Neural cell (in vitro differentiated cells): ENCODE results near the gene RGR. TPM values are rescaled to one million over a fixed set of nuclear protein-coding genes. Genes with fewer than 3 reads are reported as not detected.

ENCODE experiments used
- H2AFZ ChIP-seq: fragments of 200-600, 300-800 bp; sonication (generic), shearing (Covaris generic); 2 replicates; pipeline ENCODE4 v1.6.0; 2014; ENCODE audit warnings: low read depth, mild to moderate bottlenecking, antibody characterized with exemption, low read length, moderate library complexity
- H3F3A ChIP-seq: fragments of 200-600 bp; shearing (Covaris generic); 2 replicates; pipeline ENCODE4 v1.6.1; 2016; ENCODE audit warnings: mild to moderate bottlenecking, moderate library complexity, mixed read lengths, antibody characterized with exemption, low read length; ENCODE audit not compliant: insufficient read depth, poor library complexity, severe bottlenecking
- H3K27ac ChIP-seq: fragments of 200-600, 300-800 bp; sonication (generic), shearing (Covaris generic); 2 replicates; pipeline ENCODE4 v1.5.1; 2014; ENCODE audit warnings: mild to moderate bottlenecking, low read length, moderate library complexity
- H3K27me3 ChIP-seq: fragments of 300-800, 200-600 bp; sonication (generic), shearing (Covaris generic); 2 replicates; pipeline ENCODE4 v1.6.0; 2014; ENCODE audit warnings: mild to moderate bottlenecking, low read depth, low read length, moderate library complexity; ENCODE audit not compliant: insufficient read depth
- H3K36me3 ChIP-seq: fragments of 300-800, 200-600 bp; sonication (generic), shearing (Covaris generic); 2 replicates; pipeline ENCODE4 v1.5.1; 2014; ENCODE audit warnings: mild to moderate bottlenecking, antibody characterized with exemption, low read length, moderate library complexity; ENCODE audit not compliant: insufficient read depth
- H3K4me2 ChIP-seq: fragments of 300-800, 200-600 bp; sonication (generic), shearing (Covaris generic); 2 replicates; pipeline ENCODE4 v1.6.0; 2014; ENCODE audit warnings: mild to moderate bottlenecking, low read length
- H3K4me3 ChIP-seq: fragments of 300-800, 200-600 bp; sonication (generic), shearing (Covaris generic); 2 replicates; pipeline ENCODE4 v1.5.1; 2014; ENCODE audit warnings: mild to moderate bottlenecking, low read length, moderate library complexity
- H3K79me2 ChIP-seq: fragments of 200-600 bp; shearing (Covaris generic); replicated peaks from 2 replicates; pipeline ENCODE4 v1.6.0; 2014; ENCODE audit warnings: mild to moderate bottlenecking, low read length, moderate library complexity; ENCODE audit not compliant: insufficient read depth
- H3K9ac ChIP-seq: fragments of 300-800, 200-600 bp; sonication (generic), shearing (Covaris generic); 2 replicates; pipeline ENCODE4 v1.6.1; 2016; ENCODE audit warnings: mild to moderate bottlenecking, low read length, mixed read lengths
- H3K9me2 ChIP-seq: fragments of 200-600 bp; shearing (Covaris generic); 2 replicates; pipeline ENCODE4 v1.6.1; 2016; ENCODE audit warnings: mild to moderate bottlenecking, low read length, mixed read lengths; ENCODE audit not compliant: insufficient read depth
- H3K9me3 ChIP-seq: fragments of 200-600, 300-800 bp; sonication (generic), shearing (Covaris generic); 2 replicates; pipeline ENCODE4 v1.6.1; 2016; ENCODE audit warnings: mild to moderate bottlenecking, mixed run types, low read length, moderate library complexity, mixed read lengths
- H4K20me1 ChIP-seq: fragments of 200-600 bp; shearing (Covaris generic); 2 replicates; pipeline ENCODE4 v1.6.1; 2016; ENCODE audit warnings: mild to moderate bottlenecking, mixed run types; ENCODE audit not compliant: insufficient read depth
- EZH2 ChIP-seq: fragments of 200-600, 300-800 bp; shearing (Covaris generic), sonication (generic); IDR thresholded peaks from 2 replicates; pipeline ENCODE4 v1.6.1; 2014; ENCODE audit warnings: antibody characterized with exemption, low read length, borderline replicate concordance, mild to moderate bottlenecking; ENCODE audit not compliant: insufficient read depth, poor library complexity, severe bottlenecking
- MXI1 ChIP-seq: fragments of 450-650 bp; conservative IDR thresholded peaks from 2 replicates; pipeline ENCODE4 v1.6.1; 2014; ENCODE audit warnings: antibody characterized with exemption, mild to moderate bottlenecking; ENCODE audit not compliant: poor library complexity, severe bottlenecking
- POLR2AphosphoS5 ChIP-seq: IDR thresholded peaks from 2 replicates; pipeline ENCODE4 v1.6.1; 2012
- RAD21 ChIP-seq: fragments of 450-650 bp; conservative IDR thresholded peaks from 2 replicates; pipeline ENCODE4 v1.6.1; 2014; ENCODE audit warnings: antibody characterized with exemption, mild to moderate bottlenecking, moderate library complexity
- REST ChIP-seq: IDR thresholded peaks from 2 replicates; pipeline ENCODE4 v1.6.1; 2012; ENCODE audit warnings: borderline replicate concordance
- SMC3 ChIP-seq: fragments of 450-650 bp; conservative IDR thresholded peaks from 2 replicates; pipeline ENCODE4 v1.6.1; 2014; ENCODE audit warnings: antibody characterized with exemption, mild to moderate bottlenecking, moderate library complexity; ENCODE audit not compliant: poor library complexity
- TAF1 ChIP-seq: IDR thresholded peaks from 2 replicates; pipeline ENCODE4 v1.6.1; 2012; ENCODE audit warnings: low read depth
- polyA plus RNA-seq: library from polyadenylated mRNA; depleted of rRNA; stranded (reverse); fragments of >200 nt; gene quantifications from 2 replicates; pipeline ENCODE4 v1.2.3, GENCODE V29; 2014
- TF ChIP-seq, protein P1 (sequence below): fragments of 450-650 bp; IDR thresholded peaks from 2 replicates; pipeline ENCODE4 v1.5.1; 2014; ENCODE audit warnings: antibody characterized with exemption, mild to moderate bottlenecking, moderate library complexity; ENCODE audit not compliant: poor library complexity, severe bottlenecking

The RGR gene
- polyA plus RNA-seq, 1 donor from 2014 or later = not detected

DNA sequence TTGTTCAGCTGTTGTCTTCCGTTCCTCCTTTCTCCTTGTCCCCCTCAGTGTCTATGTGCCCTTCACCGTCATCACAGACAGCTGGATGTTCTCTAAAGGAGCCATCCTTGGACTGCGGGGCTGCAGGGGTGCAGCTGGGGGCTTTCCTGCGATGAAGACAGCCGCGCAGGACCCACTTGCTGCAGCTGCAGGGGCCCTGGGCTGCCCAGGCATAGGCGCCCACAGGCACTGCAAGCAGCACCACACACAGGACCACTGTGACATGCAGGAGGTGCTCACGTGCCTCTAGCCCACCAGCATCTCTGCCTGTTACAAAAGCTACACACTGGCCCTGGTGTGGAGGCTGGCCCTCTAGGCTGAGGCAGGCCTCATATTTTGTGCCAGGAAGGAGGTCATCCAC lies 22.9 kb upstream of the RGR start:
- H3K36me3 ChIP-seq = no peaks in the 10 kb centered on the region
- no peaks in the 10 kb centered on the region for H3K9me3 ChIP-seq
- no peak overlapping the region for H3K4me3 ChIP-seq
- no peaks in the 10 kb centered on the region for H3K27me3 ChIP-seq
- no peak overlapping the region for H3K4me2 ChIP-seq
- no peaks in the 10 kb centered on the region for H4K20me1 ChIP-seq
- H2AFZ ChIP-seq = no peak overlapping the region
- H3K9ac ChIP-seq = no peak overlapping the region
- H3K27ac ChIP-seq = no peak overlapping the region
- TF ChIP-seq REST = no peak
- TF ChIP-seq TAF1 = no peak
- TF ChIP-seq RAD21 = no peak
- TF ChIP-seq POLR2AphosphoS5 = no peak
- no peaks in the 10 kb centered on the region for H3K9me2 ChIP-seq
- H3K79me2 ChIP-seq = no peaks in the 10 kb centered on the region
- no peaks in the 10 kb centered on the region for H3F3A ChIP-seq

DNA sequence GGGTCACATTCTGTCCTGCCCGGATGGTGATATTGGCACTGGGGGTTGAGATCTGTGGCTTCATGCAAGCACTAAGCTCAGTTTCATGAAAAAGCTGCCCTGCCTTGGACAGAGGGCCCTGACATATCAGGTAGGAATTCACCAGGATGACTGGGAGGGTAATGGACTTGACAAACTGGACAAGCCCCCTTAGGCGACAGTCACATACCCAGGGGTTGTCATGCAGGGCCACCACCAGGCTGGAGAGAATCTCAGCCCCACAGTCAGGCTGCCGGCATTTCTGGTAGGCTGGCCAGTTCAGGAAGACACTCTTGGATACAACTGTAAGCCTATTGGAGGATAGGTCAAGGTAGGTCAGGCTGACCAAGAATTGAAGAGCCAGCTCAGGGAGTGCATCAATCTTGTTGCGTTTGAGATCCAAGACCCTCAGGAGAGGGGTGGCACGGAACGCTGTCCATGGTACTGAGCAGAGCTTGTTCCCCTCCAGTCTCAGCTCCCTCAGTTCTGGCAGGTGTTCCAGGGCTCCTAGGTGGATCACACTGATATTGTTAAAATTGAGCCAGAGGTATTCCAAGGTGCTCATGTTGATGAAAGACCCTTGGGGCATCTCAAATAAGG lies 20.3 kb upstream of the RGR start:
- Histone ChIP-seq H3K4me2 (no peak overlapping the region), H3K9ac (no peak overlapping the region), H3K27me3 (no peaks in the 10 kb centered on the region), H3K9me2 (no peaks in the 10 kb centered on the region), H3K36me3 (no peaks in the 10 kb centered on the region), H2AFZ (no peak overlapping the region), H3K4me3 (no peak overlapping the region), H3K9me3 (no peaks in the 10 kb centered on the region), H3F3A (no peaks in the 10 kb centered on the region), H3K27ac (no peak overlapping the region), H4K20me1 (no peaks in the 10 kb centered on the region), H3K79me2 (no peaks in the 10 kb centered on the region)
- TF ChIP-seq REST (peak; percentile 26), MXI1 (no peak), TAF1 (no peak), SMC3 (no peak), EZH2 (no peak), POLR2AphosphoS5 (no peak)
- TF ChIP-seq, protein P1, sequence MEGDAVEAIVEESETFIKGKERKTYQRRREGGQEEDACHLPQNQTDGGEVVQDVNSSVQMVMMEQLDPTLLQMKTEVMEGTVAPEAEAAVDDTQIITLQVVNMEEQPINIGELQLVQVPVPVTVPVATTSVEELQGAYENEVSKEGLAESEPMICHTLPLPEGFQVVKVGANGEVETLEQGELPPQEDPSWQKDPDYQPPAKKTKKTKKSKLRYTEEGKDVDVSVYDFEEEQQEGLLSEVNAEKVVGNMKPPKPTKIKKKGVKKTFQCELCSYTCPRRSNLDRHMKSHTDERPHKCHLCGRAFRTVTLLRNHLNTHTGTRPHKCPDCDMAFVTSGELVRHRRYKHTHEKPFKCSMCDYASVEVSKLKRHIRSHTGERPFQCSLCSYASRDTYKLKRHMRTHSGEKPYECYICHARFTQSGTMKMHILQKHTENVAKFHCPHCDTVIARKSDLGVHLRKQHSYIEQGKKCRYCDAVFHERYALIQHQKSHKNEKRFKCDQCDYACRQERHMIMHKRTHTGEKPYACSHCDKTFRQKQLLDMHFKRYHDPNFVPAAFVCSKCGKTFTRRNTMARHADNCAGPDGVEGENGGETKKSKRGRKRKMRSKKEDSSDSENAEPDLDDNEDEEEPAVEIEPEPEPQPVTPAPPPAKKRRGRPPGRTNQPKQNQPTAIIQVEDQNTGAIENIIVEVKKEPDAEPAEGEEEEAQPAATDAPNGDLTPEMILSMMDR = no peak
